ENCODE results near the gene RASSF5. TPM values are rescaled to one million over a fixed set of nuclear protein-coding genes. Genes with fewer than 3 reads are reported as not detected.

Gene RASSF5
- total RNA-seq, 1 donor from 2014 or later = 3.1 TPM

- Histone ChIP-seq H3K9ac (ENCODE audit: low read depth in 1 of 3, low read length in 3 of 3) (no peak overlapping the region), H3K36me3 (ENCODE audit: control insufficient read depth in 3 of 3, insufficient read depth in 3 of 3, low read length in 3 of 3) (peaks cover 41 to 71% (median 57%) of the 10 kb centered on the region in 3 donors), H3K27ac (ENCODE audit: low read depth, low read length) (peak overlapping the region; percentile 8)
Observed at GRCh38 chr1:206588492-206588891, 81.2 kb downstream of the RASSF5 start.

DNA sequence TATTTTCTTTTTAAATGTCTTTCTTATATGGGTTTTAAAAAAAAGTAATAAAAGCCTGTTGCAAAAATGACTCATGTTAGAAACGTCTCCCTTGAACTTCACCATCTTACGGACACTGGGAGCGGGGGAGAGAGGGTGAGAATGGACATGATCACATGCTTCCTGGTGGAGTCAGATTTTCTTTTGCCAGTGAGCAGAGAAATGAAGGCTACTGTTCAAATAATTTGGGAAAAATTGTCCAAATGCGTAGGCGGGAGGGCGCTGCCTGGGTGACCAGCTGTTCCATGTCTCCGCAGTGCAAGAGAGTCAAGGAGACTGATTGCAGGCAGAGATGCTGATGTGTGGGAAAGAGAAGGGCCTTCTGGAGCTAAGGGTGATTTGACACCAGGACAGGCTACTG is 81.9 kb downstream of the RASSF5 start:
- H3K27me3 ChIP-seq (ENCODE audit: control insufficient read depth in 3 of 3, insufficient read depth in 3 of 3, low read length in 3 of 3) = no peaks in the 10 kb centered on the region
- H3K36me3 ChIP-seq (ENCODE audit: control insufficient read depth in 3 of 3, insufficient read depth in 3 of 3, low read length in 3 of 3) = peaks cover 44 to 78% (median 63%) of the 10 kb centered on the region in 3 donors
- H3K9ac ChIP-seq (ENCODE audit: low read depth in 1 of 3, low read length in 3 of 3) = no peak overlapping the region
- peak overlapping the region; percentile 8 for H3K27ac ChIP-seq (ENCODE audit: low read depth, low read length)
- H3K4me3 ChIP-seq (ENCODE audit: low read length in 3 of 3) = no peak overlapping the region
- H3K9me3 ChIP-seq (ENCODE audit: control insufficient read depth in 3 of 3, low read length in 3 of 3) = no peaks in the 10 kb centered on the region
- H3K4me1 ChIP-seq (ENCODE audit: control insufficient read depth in 3 of 3, insufficient read depth in 3 of 3, low read length in 3 of 3) = peaks cover 0 to 12% (median 3%) of the 10 kb centered on the region in 3 donors

More at GRCh38 chr1:206588492-206588891, 81.2 kb downstream of the RASSF5 start:
- no peaks in the 10 kb centered on the region for H3K27me3 ChIP-seq (ENCODE audit: control insufficient read depth in 3 of 3, insufficient read depth in 3 of 3, low read length in 3 of 3)
- H3K4me3 ChIP-seq (ENCODE audit: low read length in 3 of 3) = no peak overlapping the region
- H3K9me3 ChIP-seq (ENCODE audit: control insufficient read depth in 3 of 3, low read length in 3 of 3) = no peaks in the 10 kb centered on the region
- peaks cover 2 to 12% (median 3%) of the 10 kb centered on the region in 3 donors for H3K4me1 ChIP-seq (ENCODE audit: control insufficient read depth in 3 of 3, insufficient read depth in 3 of 3, low read length in 3 of 3)

DNA sequence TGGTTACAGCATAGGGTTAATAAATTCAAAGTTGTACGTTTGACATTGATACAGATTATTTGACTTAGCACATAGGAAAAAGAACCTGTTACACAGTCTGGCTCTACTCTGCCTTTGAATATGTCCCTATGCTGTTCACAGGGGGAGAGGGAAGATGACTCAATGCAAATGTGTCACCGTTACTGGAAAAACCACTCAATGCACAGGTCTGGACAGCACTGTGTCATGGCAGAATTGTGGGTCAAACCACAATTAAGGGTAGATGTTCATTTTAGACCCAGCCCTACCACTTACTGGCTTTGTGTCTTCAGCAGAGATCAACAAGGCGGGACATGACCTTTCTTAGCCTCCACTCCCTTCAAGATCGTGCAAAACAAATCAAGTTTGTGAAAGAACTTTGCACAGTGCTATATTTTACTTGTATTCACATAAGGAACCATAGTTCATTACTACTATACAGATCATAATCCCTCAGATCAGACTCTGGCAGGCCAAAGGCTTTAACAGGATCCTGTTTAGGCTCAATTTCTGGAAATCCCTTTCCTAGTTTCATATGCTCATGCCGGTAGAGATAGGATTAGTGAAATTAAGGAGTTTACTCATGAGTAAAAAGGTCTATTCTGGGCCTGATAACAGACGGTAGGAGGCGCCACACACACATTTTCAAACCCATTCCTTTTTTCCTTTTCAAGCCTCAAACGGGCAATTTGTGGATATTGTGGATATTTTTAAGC is 82.9 kb downstream of the RASSF5 start:
- no peak overlapping the region for H3K9ac ChIP-seq (ENCODE audit: low read depth in 1 of 3, low read length in 3 of 3)
- no peak overlapping the region for H3K4me3 ChIP-seq (ENCODE audit: low read length in 3 of 3)
- H3K27me3 ChIP-seq (ENCODE audit: control insufficient read depth in 3 of 3, insufficient read depth in 3 of 3, low read length in 3 of 3) = no peaks in the 10 kb centered on the region
- H3K4me1 ChIP-seq (ENCODE audit: control insufficient read depth in 3 of 3, insufficient read depth in 3 of 3, low read length in 3 of 3) = peaks cover 0 to 12% (median 3%) of the 10 kb centered on the region in 3 donors
- peaks cover 50 to 84% (median 68%) of the 10 kb centered on the region in 3 donors for H3K36me3 ChIP-seq (ENCODE audit: control insufficient read depth in 3 of 3, insufficient read depth in 3 of 3, low read length in 3 of 3)
- no peaks in the 10 kb centered on the region for H3K9me3 ChIP-seq (ENCODE audit: control insufficient read depth in 3 of 3, low read length in 3 of 3)
- H3K27ac ChIP-seq (ENCODE audit: low read depth, low read length) = no peak overlapping the region

DNA sequence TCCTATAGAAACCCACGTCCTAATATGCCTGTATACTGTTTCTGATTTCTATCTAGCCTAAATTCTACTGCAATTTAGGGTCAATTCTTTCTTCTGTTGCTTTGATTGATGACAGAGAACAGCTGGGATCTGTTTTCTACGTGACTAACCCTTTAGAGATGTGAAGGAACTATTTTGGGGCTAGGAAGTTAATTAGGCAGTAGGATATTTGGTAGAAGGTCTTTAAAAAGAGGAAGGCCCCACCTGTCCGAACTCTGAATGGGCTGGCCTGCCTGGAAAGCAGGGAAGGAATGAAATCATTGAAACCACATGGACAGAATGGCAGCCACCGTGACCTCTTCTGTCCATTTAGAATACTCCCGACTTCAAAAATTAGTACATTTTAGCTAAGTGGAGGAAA is 83.9 kb downstream of the RASSF5 start:
- H3K9me3 ChIP-seq (ENCODE audit: control insufficient read depth in 3 of 3, low read length in 3 of 3) = no peaks in the 10 kb centered on the region
- no peak overlapping the region for H3K4me3 ChIP-seq (ENCODE audit: low read length in 3 of 3)
- H3K9ac ChIP-seq (ENCODE audit: low read depth in 1 of 3, low read length in 3 of 3) = no peak overlapping the region
- peaks cover 58 to 86% (median 76%) of the 10 kb centered on the region in 3 donors for H3K36me3 ChIP-seq (ENCODE audit: control insufficient read depth in 3 of 3, insufficient read depth in 3 of 3, low read length in 3 of 3)
- H3K4me1 ChIP-seq (ENCODE audit: control insufficient read depth in 3 of 3, insufficient read depth in 3 of 3, low read length in 3 of 3) = peaks cover 0 to 12% (median 3%) of the 10 kb centered on the region in 3 donors
- H3K27ac ChIP-seq (ENCODE audit: low read depth, low read length) = no peak overlapping the region
- no peaks in the 10 kb centered on the region for H3K27me3 ChIP-seq (ENCODE audit: control insufficient read depth in 3 of 3, insufficient read depth in 3 of 3, low read length in 3 of 3)

GRCh38 chr1:206591696-206592095 is 84.4 kb downstream of the RASSF5 start:
- peaks cover 0 to 12% (median 3%) of the 10 kb centered on the region in 3 donors for H3K4me1 ChIP-seq (ENCODE audit: control insufficient read depth in 3 of 3, insufficient read depth in 3 of 3, low read length in 3 of 3)
- H3K36me3 ChIP-seq (ENCODE audit: control insufficient read depth in 3 of 3, insufficient read depth in 3 of 3, low read length in 3 of 3) = peaks cover 57 to 84% (median 76%) of the 10 kb centered on the region in 3 donors
- no peak overlapping the region for H3K4me3 ChIP-seq (ENCODE audit: low read length in 3 of 3)
- H3K27me3 ChIP-seq (ENCODE audit: control insufficient read depth in 3 of 3, insufficient read depth in 3 of 3, low read length in 3 of 3) = no peaks in the 10 kb centered on the region
- no peak overlapping the region for H3K27ac ChIP-seq (ENCODE audit: low read depth, low read length)
- no peak overlapping the region for H3K9ac ChIP-seq (ENCODE audit: low read depth in 1 of 3, low read length in 3 of 3)
- no peaks in the 10 kb centered on the region for H3K9me3 ChIP-seq (ENCODE audit: control insufficient read depth in 3 of 3, low read length in 3 of 3)

DNA sequence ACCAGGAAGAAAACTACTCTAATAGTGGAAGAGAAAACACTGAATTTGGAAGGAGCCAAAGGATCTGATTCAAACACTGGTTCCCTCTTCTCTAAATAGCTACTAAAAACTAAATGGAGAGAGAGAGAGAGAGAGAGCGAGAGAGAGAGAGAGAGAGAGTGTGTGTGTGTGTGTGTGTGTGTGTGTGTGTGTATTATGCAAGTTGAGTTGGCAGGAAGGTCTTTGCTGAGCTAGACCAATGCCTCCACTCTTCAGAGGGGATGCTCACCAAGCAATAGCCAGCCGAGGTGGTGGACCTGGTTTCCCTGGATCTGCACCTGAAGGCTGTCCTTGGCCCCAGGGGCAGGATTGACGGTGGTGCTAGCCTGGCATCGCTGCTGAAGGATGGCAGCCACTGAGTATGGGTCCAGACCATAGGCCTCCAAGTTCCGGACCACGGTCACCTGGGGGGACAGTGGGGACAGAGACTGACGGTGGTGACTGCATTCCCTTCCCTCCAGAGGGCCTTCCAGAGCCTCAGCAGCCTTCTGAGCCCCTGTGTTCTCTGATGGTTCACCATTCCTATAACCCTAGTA is 86.1 kb downstream of the RASSF5 start:
- Histone ChIP-seq H3K27ac (ENCODE audit: low read depth, low read length) (no peak overlapping the region), H3K27me3 (ENCODE audit: control insufficient read depth in 3 of 3, insufficient read depth in 3 of 3, low read length in 3 of 3) (no peaks in the 10 kb centered on the region), H3K4me3 (ENCODE audit: low read length in 3 of 3) (no peak overlapping the region), H3K36me3 (ENCODE audit: control insufficient read depth in 3 of 3, insufficient read depth in 3 of 3, low read length in 3 of 3) (peaks cover 59 to 80% (median 78%) of the 10 kb centered on the region in 3 donors), H3K9me3 (ENCODE audit: control insufficient read depth in 3 of 3, low read length in 3 of 3) (no peaks in the 10 kb centered on the region), H3K4me1 (ENCODE audit: control insufficient read depth in 3 of 3, insufficient read depth in 3 of 3, low read length in 3 of 3) (peaks cover 0 to 12% (median under 1%) of the 10 kb centered on the region in 3 donors), H3K9ac (ENCODE audit: low read depth in 1 of 3, low read length in 3 of 3) (no peak overlapping the region)

DNA sequence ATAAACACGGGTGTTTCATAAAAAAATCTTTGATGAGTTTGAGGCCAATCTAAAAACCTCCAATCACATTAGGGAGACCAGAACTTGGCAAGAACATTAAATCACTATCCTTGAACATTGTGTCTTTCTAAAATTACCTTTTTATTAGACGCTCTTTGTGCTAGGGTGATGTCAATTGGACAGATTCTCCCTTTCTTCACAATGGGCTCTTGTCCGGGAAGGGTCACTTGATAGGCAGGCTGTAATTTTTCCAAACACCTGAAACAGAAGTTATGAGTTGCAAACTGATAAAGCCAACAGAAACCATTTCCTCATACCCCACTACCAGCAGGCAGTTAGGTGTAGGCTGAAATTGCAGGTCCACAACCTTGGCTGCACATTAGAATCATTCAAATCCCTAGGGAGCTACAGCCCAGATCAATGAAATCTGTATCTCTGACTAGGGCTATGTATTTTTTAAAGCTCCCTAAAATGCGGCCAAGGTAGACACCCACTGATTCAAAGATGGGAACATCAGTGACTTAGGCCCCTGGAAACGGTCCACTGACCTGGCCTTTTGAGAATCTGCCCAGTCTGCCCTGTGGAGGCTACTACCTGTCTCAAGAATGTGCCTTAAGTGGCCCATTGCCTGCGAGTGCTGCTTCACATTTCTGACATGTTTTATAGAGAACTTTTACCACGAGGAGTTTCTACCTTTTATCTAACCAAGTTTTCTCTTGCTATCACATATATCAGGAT is 88.4 kb downstream of the RASSF5 start:
- H3K4me3 ChIP-seq (ENCODE audit: low read length in 3 of 3) = no peak overlapping the region
- no peaks in the 10 kb centered on the region for H3K27me3 ChIP-seq (ENCODE audit: control insufficient read depth in 3 of 3, insufficient read depth in 3 of 3, low read length in 3 of 3)
- no peaks in the 10 kb centered on the region for H3K9me3 ChIP-seq (ENCODE audit: control insufficient read depth in 3 of 3, low read length in 3 of 3)
- peaks cover 73 to 90% (median 86%) of the 10 kb centered on the region in 3 donors for H3K36me3 ChIP-seq (ENCODE audit: control insufficient read depth in 3 of 3, insufficient read depth in 3 of 3, low read length in 3 of 3)
- no peak overlapping the region for H3K27ac ChIP-seq (ENCODE audit: low read depth, low read length)
- no peak overlapping the region for H3K9ac ChIP-seq (ENCODE audit: low read depth in 1 of 3, low read length in 3 of 3)
- peaks cover 0 to 7% (median 0%) of the 10 kb centered on the region in 3 donors for H3K4me1 ChIP-seq (ENCODE audit: control insufficient read depth in 3 of 3, insufficient read depth in 3 of 3, low read length in 3 of 3)

GRCh38 chr1:206596319-206596666 is 89.0 kb downstream of the RASSF5 start:
- Histone ChIP-seq H3K9ac (ENCODE audit: low read depth in 1 of 3, low read length in 3 of 3) (no peak overlapping the region), H3K4me1 (ENCODE audit: control insufficient read depth in 3 of 3, insufficient read depth in 3 of 3, low read length in 3 of 3) (peaks cover 0 to 7% (median 0%) of the 10 kb centered on the region in 3 donors), H3K9me3 (ENCODE audit: control insufficient read depth in 3 of 3, low read length in 3 of 3) (no peaks in the 10 kb centered on the region), H3K4me3 (ENCODE audit: low read length in 3 of 3) (no peak overlapping the region), H3K36me3 (ENCODE audit: control insufficient read depth in 3 of 3, insufficient read depth in 3 of 3, low read length in 3 of 3) (peaks cover 69 to 86% (median 86%) of the 10 kb centered on the region in 3 donors), H3K27me3 (ENCODE audit: control insufficient read depth in 3 of 3, insufficient read depth in 3 of 3, low read length in 3 of 3) (no peaks in the 10 kb centered on the region), H3K27ac (ENCODE audit: low read depth, low read length) (no peak overlapping the region)

GRCh38 chr1:206600527-206600926 is 93.2 kb downstream of the RASSF5 start:
- Histone ChIP-seq H3K4me1 (ENCODE audit: control insufficient read depth in 3 of 3, insufficient read depth in 3 of 3, low read length in 3 of 3) (no peaks in the 10 kb centered on the region), H3K27me3 (ENCODE audit: control insufficient read depth in 3 of 3, insufficient read depth in 3 of 3, low read length in 3 of 3) (no peaks in the 10 kb centered on the region), H3K9me3 (ENCODE audit: control insufficient read depth in 3 of 3, low read length in 3 of 3) (no peaks in the 10 kb centered on the region), H3K36me3 (ENCODE audit: control insufficient read depth in 3 of 3, insufficient read depth in 3 of 3, low read length in 3 of 3) (peaks cover 66 to 86% (median 84%) of the 10 kb centered on the region in 3 donors), H3K9ac (ENCODE audit: low read depth in 1 of 3, low read length in 3 of 3) (no peak overlapping the region), H3K4me3 (ENCODE audit: low read length in 3 of 3) (no peak overlapping the region), H3K27ac (ENCODE audit: low read depth, low read length) (no peak overlapping the region)

- Histone ChIP-seq H3K27me3 (ENCODE audit: control insufficient read depth in 3 of 3, insufficient read depth in 3 of 3, low read length in 3 of 3) (no peaks in the 10 kb centered on the region), H3K9ac (ENCODE audit: low read depth in 1 of 3, low read length in 3 of 3) (no peak overlapping the region), H3K4me3 (ENCODE audit: low read length in 3 of 3) (no peak overlapping the region), H3K4me1 (ENCODE audit: control insufficient read depth in 3 of 3, insufficient read depth in 3 of 3, low read length in 3 of 3) (no peaks in the 10 kb centered on the region), H3K27ac (ENCODE audit: low read depth, low read length) (no peak overlapping the region), H3K9me3 (ENCODE audit: control insufficient read depth in 3 of 3, low read length in 3 of 3) (no peaks in the 10 kb centered on the region), H3K36me3 (ENCODE audit: control insufficient read depth in 3 of 3, insufficient read depth in 3 of 3, low read length in 3 of 3) (peaks cover 42 to 85% (median 81%) of the 10 kb centered on the region in 3 donors)
Observed at GRCh38 chr1:206604861-206605260, 97.5 kb downstream of the RASSF5 start.
